Middle frontal gyrus (tissue), 1 donor: ENCODE measurements around the gene XIRP1.

Source experiments
- DNase-seq: peaks from one replicate; pipeline ENCODE4 v3.0.0-alpha.2; 2015; ENCODE audit warnings: low spot score; ENCODE audit errors: extremely low spot score

Gene XIRP1

GRCh38 chr3:39169712-39170111 is 22.7 kb downstream of the XIRP1 start:
- DNase-seq: no peak

GRCh38 chr3:39168156-39168780 is 24.1 kb downstream of the XIRP1 start:
- no peak for DNase-seq

GRCh38 chr3:39166932-39167532 is 25.4 kb downstream of the XIRP1 start:
- DNase-seq: no peak

- DNase-seq: no peak
These were observed 26.2 kb downstream of the XIRP1 start for GRCh38 chr3:39166134-39166710.

- DNase-seq: no peak
These were observed 26.9 kb downstream of the XIRP1 start for GRCh38 chr3:39165518-39165917.

GRCh38 chr3:39164414-39164813 is 28.0 kb downstream of the XIRP1 start:
- DNase-seq: no peak

GRCh38 chr3:39158148-39158715 is 34.2 kb downstream of the XIRP1 start:
- no peak for DNase-seq

- DNase-seq: no peak
These were observed 35.0 kb downstream of the XIRP1 start for GRCh38 chr3:39157359-39157758.

- DNase-seq: no peak
These were observed 36.0 kb downstream of the XIRP1 start for GRCh38 chr3:39156421-39156820.

GRCh38 chr3:39154280-39155021 is 37.9 kb downstream of the XIRP1 start:
- DNase-seq: no peak

- no peak for DNase-seq
These were observed 38.5 kb downstream of the XIRP1 start for GRCh38 chr3:39153977-39154279.

- no peak for DNase-seq
These were observed 41.4 kb downstream of the XIRP1 start for GRCh38 chr3:39150803-39151631.

GRCh38 chr3:39150148-39150802 is 42.1 kb downstream of the XIRP1 start:
- no peak for DNase-seq

GRCh38 chr3:39149498-39150147 is 42.8 kb downstream of the XIRP1 start:
- no peak for DNase-seq

GRCh38 chr3:39149059-39149455 is 43.3 kb downstream of the XIRP1 start:
- no peak for DNase-seq

GRCh38 chr3:39148435-39149058 is 43.8 kb downstream of the XIRP1 start:
- DNase-seq: no peak

- DNase-seq: no peak
These were observed 44.5 kb downstream of the XIRP1 start for GRCh38 chr3:39147711-39148434.

- no peak for DNase-seq
These were observed 45.5 kb downstream of the XIRP1 start for GRCh38 chr3:39146611-39147591.
